A673 (cell line): ENCODE results near the gene CDH23.

ENCODE experiments used
- EZH2 ChIP-seq: fragments of 200-600 bp; sonication (generic); IDR thresholded peaks from 2 replicates; pipeline ENCODE4 v1.6.1; 2017; ENCODE audit warnings: borderline replicate concordance, low read depth, mild to moderate bottlenecking, mixed read lengths, antibody characterized with exemption, low read length; ENCODE audit not compliant: poor library complexity, severe bottlenecking
- TF ChIP-seq, protein P1 (sequence below): fragments of 300-800, 200-600 bp; sonication (generic); conservative IDR thresholded peaks from 2 replicates; pipeline ENCODE4 v1.5.1; 2017; ENCODE audit warnings: low read depth, mild to moderate bottlenecking, antibody characterized with exemption, low read length, moderate library complexity, mixed read lengths

GRCh38 chr10:71547876-71548846 is 151.4 kb downstream of the CDH23 start:
- TF ChIP-seq, protein P1, sequence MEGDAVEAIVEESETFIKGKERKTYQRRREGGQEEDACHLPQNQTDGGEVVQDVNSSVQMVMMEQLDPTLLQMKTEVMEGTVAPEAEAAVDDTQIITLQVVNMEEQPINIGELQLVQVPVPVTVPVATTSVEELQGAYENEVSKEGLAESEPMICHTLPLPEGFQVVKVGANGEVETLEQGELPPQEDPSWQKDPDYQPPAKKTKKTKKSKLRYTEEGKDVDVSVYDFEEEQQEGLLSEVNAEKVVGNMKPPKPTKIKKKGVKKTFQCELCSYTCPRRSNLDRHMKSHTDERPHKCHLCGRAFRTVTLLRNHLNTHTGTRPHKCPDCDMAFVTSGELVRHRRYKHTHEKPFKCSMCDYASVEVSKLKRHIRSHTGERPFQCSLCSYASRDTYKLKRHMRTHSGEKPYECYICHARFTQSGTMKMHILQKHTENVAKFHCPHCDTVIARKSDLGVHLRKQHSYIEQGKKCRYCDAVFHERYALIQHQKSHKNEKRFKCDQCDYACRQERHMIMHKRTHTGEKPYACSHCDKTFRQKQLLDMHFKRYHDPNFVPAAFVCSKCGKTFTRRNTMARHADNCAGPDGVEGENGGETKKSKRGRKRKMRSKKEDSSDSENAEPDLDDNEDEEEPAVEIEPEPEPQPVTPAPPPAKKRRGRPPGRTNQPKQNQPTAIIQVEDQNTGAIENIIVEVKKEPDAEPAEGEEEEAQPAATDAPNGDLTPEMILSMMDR: peak; percentile 51
- TF ChIP-seq EZH2: no peak
